HepG2 (cell line): ENCODE results near the gene TJAP1. TPM values are rescaled to one million over a fixed set of nuclear protein-coding genes. Genes with fewer than 3 reads are reported as not detected.
A peak's percentile ranks its signal among the peaks of the same experiment; 100 is the strongest.

Source experiments
- CBX1 ChIP-seq: IDR thresholded peaks from one replicate; pipeline ENCODE4 v1.6.1; 2016; ENCODE audit warnings: antibody characterized with exemption, low read depth
- GFI1 ChIP-seq: sonication (generic); formaldehyde crosslinking; IDR thresholded peaks from 2 replicates; pipeline ENCODE4 v1.5.0; 2020; ENCODE audit warnings: missing genetic modification reagents, mild to moderate bottlenecking, borderline replicate concordance
- HMG20B ChIP-seq: conservative IDR thresholded peaks from 2 replicates; pipeline ENCODE4 v1.6.1; 2016; ENCODE audit warnings: missing genetic modification reagents, missing compliant biosample characterization
- KLF6 ChIP-seq: IDR thresholded peaks from 2 replicates; pipeline ENCODE4 v1.8.0; 2016; ENCODE audit warnings: missing biosample characterization, missing genetic modification reagents
- KMT2A ChIP-seq: sonication (generic); formaldehyde crosslinking; IDR thresholded peaks from 2 replicates; pipeline ENCODE4 v1.4.0; 2020; ENCODE audit warnings: missing genetic modification reagents
- MZF1 ChIP-seq: sonication (generic); formaldehyde crosslinking; IDR thresholded peaks from 2 replicates; pipeline ENCODE4 v1.8.1; 2023; ENCODE audit warnings: mild to moderate bottlenecking, missing genetic modification reagents, borderline replicate concordance
- NR2F6 ChIP-seq, 2 experiments: IDR thresholded peaks; 2 replicates each; pipeline ENCODE4 v1.6.1; 2016; ENCODE audit warnings: antibody characterized with exemption in 1 of 2, mild to moderate bottlenecking in 1 of 2
- PATZ1 ChIP-seq: sonication (generic); formaldehyde crosslinking; IDR thresholded peaks from 2 replicates; pipeline ENCODE4 v1.4.0; 2020; ENCODE audit warnings: missing genetic modification reagents
- SALL1 ChIP-seq: sonication (generic); formaldehyde crosslinking; IDR thresholded peaks from 2 replicates; pipeline ENCODE4 v1.8.0; 2022; ENCODE audit warnings: mild to moderate bottlenecking, missing genetic modification reagents
- SIN3A ChIP-seq: IDR thresholded peaks from 2 replicates; pipeline ENCODE4 v1.6.1; 2011; ENCODE audit warnings: low read depth, mild to moderate bottlenecking, control low read depth, low read length, borderline replicate concordance
- SMARCC2 ChIP-seq: fragments of 450-650 bp; IDR thresholded peaks from 2 replicates; pipeline ENCODE4 v1.6.1; 2017; ENCODE audit warnings: antibody characterized with exemption, mild to moderate bottlenecking
- TFDP2 ChIP-seq: sonication (generic); formaldehyde crosslinking; IDR thresholded peaks from 2 replicates; pipeline ENCODE4 v1.4.0; 2020; ENCODE audit warnings: missing genetic modification reagents
- TRIM24 ChIP-seq: sonication (generic); formaldehyde crosslinking; IDR thresholded peaks from 2 replicates; pipeline ENCODE4 v1.8.0; 2022; ENCODE audit warnings: mild to moderate bottlenecking, missing genetic modification reagents
- ZFP36 ChIP-seq: fragments of 150-350 bp; IDR thresholded peaks from 2 replicates; pipeline ENCODE4 v1.6.1; 2018; ENCODE audit warnings: borderline replicate concordance, low read length, low read depth; ENCODE audit not compliant: partially characterized antibody
- ZNF282 ChIP-seq: fragments of 450-650 bp; IDR thresholded peaks from 2 replicates; pipeline ENCODE4 v1.6.1; 2018; ENCODE audit not compliant: partially characterized antibody
- ZNF33B ChIP-seq: sonication (generic); formaldehyde crosslinking; IDR thresholded peaks from 2 replicates; pipeline ENCODE4 v1.5.1; 2020; ENCODE audit warnings: mild to moderate bottlenecking, missing genetic modification reagents
- ZNF432 ChIP-seq: sonication (generic); formaldehyde crosslinking; IDR thresholded peaks from 2 replicates; pipeline ENCODE4 v1.5.0; 2020; ENCODE audit warnings: missing genetic modification reagents, mild to moderate bottlenecking, borderline replicate concordance
- ZNF512B ChIP-seq: sonication (generic); formaldehyde crosslinking; IDR thresholded peaks from 2 replicates; pipeline ENCODE4 v1.5.1; 2020; ENCODE audit warnings: missing genetic modification reagents, mild to moderate bottlenecking, borderline replicate concordance
- ZNF564 ChIP-seq: sonication (generic); formaldehyde crosslinking; IDR thresholded peaks from 2 replicates; pipeline ENCODE4 v1.8.1; 2023; ENCODE audit warnings: mild to moderate bottlenecking, missing genetic modification reagents
- ZNF652 ChIP-seq: IDR thresholded peaks from 2 replicates; pipeline ENCODE4 v1.6.1; 2016; ENCODE audit warnings: low read depth, borderline replicate concordance
- ZNF724P ChIP-seq: sonication (generic); formaldehyde crosslinking; IDR thresholded peaks from 2 replicates; pipeline ENCODE4 v1.8.0; 2022; ENCODE audit warnings: missing genetic modification reagents, borderline replicate concordance
- polyA plus RNA-seq, 8 experiments: library from polyadenylated mRNA; depleted of rRNA in 3 of 8; stranded (reverse) in 7 of 8; unstranded in 1 of 8; fragments of >200 nt; fragmentation: Illumina TruSeq in 4 of 8; extraction: Trizol in 4 of 8; gene quantifications; 2 replicates each; pipeline versions ENCODE4 v1.2.1 to v1.2.3, GENCODE V29; 2011 to 2016; ENCODE audit warnings: low read depth in 4 of 8, missing spikeins in 1 of 8, mixed read lengths in 1 of 8; ENCODE audit not compliant: insufficient read depth in 1 of 8
- total RNA-seq, 5 experiments: library from RNA; depleted of rRNA; stranded (reverse); fragments of >200 nt; fragmentation: Illumina TruSeq; extraction: Trizol; gene quantifications; 2 replicates each; pipeline ENCODE4 v1.2.3, GENCODE V29; 2016; ENCODE audit warnings: low read depth in 1 of 5
- TF ChIP-seq, protein P1 (sequence below): sonication (generic); formaldehyde crosslinking; IDR thresholded peaks from 2 replicates; pipeline ENCODE4 v1.4.0; 2020; ENCODE audit warnings: mild to moderate bottlenecking, missing genetic modification reagents
- TF ChIP-seq, protein P2 (sequence below): sonication (generic); formaldehyde crosslinking; IDR thresholded peaks from 2 replicates; pipeline ENCODE4 v1.5.0; 2020; ENCODE audit warnings: missing genetic modification reagents, mild to moderate bottlenecking, borderline replicate concordance

Gene TJAP1
- total and polyA plus RNA-seq, 2 of the 13 experiments (the other 11 are each of a cell fraction or from before 2014, with no cell fraction given), result 15.7 to 41.6 TPM

- TF ChIP-seq ZNF512B (CRISPR knock-in tag) (no peak), ZNF564 (CRISPR knock-in tag) (no peak), ZNF282 (no peak), ZNF33B (CRISPR knock-in tag) (0 out of 2 replicates have a peak, but pooled peaks have one; percentile 72), ZNF724P (CRISPR knock-in tag) (no peak), GFI1 (CRISPR knock-in tag) (peak; percentile 38; the same call in 1 of the 2 replicates), CBX1 (no peak), ZNF652 (CRISPR knock-in tag) (no peak; the same call in 1 of the 2 replicates), TRIM24 (CRISPR knock-in tag) (no peak), ZNF432 (no peak), SIN3A (0 out of 2 replicates have a peak, but pooled peaks have one; percentile 37), SMARCC2 (no peak), ZFP36 (no peak), NR2F6 (IDR thresholded peaks at IDR 0.05) (peak; percentile 66), NR2F6 (CRISPR knock-in tag; IDR thresholded peaks at IDR 0.05) (peak; percentile 66), HMG20B (CRISPR knock-in tag) (no peak), PATZ1 (peak; percentile 99), TFDP2 (CRISPR knock-in tag) (peak; percentile 59; the same call in 1 of the 2 replicates), SALL1 (CRISPR knock-in tag) (peak; percentile 79), KLF6 (CRISPR knock-in tag) (no peak), KMT2A (CRISPR knock-in tag) (peak; percentile 65; the same call in 1 of the 2 replicates), MZF1 (no peak)
- TF ChIP-seq, protein P1, sequence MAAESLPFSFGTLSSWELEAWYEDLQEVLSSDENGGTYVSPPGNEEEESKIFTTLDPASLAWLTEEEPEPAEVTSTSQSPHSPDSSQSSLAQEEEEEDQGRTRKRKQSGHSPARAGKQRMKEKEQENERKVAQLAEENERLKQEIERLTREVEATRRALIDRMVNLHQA (CRISPR knock-in tag), result no peak
- TF ChIP-seq, protein P2, sequence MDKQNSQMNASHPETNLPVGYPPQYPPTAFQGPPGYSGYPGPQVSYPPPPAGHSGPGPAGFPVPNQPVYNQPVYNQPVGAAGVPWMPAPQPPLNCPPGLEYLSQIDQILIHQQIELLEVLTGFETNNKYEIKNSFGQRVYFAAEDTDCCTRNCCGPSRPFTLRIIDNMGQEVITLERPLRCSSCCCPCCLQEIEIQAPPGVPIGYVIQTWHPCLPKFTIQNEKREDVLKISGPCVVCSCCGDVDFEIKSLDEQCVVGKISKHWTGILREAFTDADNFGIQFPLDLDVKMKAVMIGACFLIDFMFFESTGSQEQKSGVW (CRISPR knock-in tag), result no peak
Measured at GRCh38 chr6:43496370-43497128, 19.2 kb downstream of the TJAP1 start (continued).
